Measurements from ENCODE around the gene MOB3C.

DNA sequence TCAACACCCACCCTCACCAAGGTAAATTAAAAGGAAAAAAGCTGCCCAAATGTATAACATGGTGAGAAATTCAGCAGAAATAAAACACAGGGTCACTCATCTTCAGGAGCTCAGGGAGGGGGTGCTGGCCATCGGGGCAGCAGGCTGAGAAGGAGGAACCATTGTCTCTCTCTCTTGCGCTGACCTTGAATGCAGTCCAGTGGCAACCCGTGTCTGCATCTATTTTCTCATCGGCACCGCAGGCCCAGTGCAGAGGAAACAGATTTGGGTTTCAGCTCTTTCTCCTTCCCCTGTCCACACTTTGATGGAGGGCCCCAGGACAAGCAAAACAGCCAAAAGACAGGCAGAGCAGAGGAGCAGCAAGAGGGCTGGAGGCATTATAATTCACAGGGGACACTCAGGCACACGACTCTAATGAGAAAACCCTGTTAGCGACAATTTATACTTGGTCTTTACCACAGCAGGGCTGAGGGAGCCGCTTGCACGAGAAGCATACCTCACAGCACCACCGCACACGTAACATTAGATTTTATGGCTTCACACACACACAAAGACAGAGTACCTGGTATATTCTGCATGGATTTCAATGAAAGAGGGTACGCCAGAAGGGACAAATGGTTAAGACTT, 31.2 kb downstream of the MOB3C start:
- TF ChIP-seq CHD1 (IDR thresholded peaks at IDR 0.05; ENCODE audit: low read depth, low read length), result no peak
- TF ChIP-seq CEBPB (IDR thresholded peaks at IDR 0.05; ENCODE audit: low read depth, low read length), result no peak
- no peak for TF ChIP-seq RCOR1 (IDR thresholded peaks at IDR 0.05; ENCODE audit: insufficient replicate concordance, low read length)
- no peak for TF ChIP-seq POLR2A (IDR thresholded peaks at IDR 0.05; ENCODE audit: low read depth, low read length)
- TF ChIP-seq, protein P1, sequence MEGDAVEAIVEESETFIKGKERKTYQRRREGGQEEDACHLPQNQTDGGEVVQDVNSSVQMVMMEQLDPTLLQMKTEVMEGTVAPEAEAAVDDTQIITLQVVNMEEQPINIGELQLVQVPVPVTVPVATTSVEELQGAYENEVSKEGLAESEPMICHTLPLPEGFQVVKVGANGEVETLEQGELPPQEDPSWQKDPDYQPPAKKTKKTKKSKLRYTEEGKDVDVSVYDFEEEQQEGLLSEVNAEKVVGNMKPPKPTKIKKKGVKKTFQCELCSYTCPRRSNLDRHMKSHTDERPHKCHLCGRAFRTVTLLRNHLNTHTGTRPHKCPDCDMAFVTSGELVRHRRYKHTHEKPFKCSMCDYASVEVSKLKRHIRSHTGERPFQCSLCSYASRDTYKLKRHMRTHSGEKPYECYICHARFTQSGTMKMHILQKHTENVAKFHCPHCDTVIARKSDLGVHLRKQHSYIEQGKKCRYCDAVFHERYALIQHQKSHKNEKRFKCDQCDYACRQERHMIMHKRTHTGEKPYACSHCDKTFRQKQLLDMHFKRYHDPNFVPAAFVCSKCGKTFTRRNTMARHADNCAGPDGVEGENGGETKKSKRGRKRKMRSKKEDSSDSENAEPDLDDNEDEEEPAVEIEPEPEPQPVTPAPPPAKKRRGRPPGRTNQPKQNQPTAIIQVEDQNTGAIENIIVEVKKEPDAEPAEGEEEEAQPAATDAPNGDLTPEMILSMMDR (conservative IDR thresholded peaks at IDR 0.05; ENCODE audit: low read depth, low read length), result no peak
- TF ChIP-seq NFE2L2 (IDR thresholded peaks at IDR 0.05; ENCODE audit: low read depth, low read length), result no peak
- TF ChIP-seq, protein P2, sequence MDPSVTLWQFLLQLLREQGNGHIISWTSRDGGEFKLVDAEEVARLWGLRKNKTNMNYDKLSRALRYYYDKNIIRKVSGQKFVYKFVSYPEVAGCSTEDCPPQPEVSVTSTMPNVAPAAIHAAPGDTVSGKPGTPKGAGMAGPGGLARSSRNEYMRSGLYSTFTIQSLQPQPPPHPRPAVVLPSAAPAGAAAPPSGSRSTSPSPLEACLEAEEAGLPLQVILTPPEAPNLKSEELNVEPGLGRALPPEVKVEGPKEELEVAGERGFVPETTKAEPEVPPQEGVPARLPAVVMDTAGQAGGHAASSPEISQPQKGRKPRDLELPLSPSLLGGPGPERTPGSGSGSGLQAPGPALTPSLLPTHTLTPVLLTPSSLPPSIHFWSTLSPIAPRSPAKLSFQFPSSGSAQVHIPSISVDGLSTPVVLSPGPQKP (IDR thresholded peaks at IDR 0.05; ENCODE audit: borderline replicate concordance, low read depth, low read length), result no peak
- TF ChIP-seq RFX5 (IDR thresholded peaks at IDR 0.05; ENCODE audit: low read depth, low read length), result no peak
- no peak for TF ChIP-seq RAD21 (IDR thresholded peaks at IDR 0.05; ENCODE audit: low read length)
- TF ChIP-seq MXI1 (IDR thresholded peaks at IDR 0.05; ENCODE audit: borderline replicate concordance, low read depth, low read length), result no peak
- TF ChIP-seq SMC3 (IDR thresholded peaks at IDR 0.05; ENCODE audit: low read depth, low read length), result no peak

All from IMR-90 (cell line).